C4-2B (cell line): ENCODE data around the gene HCFC1.

ENCODE experiments used
- CTCF ChIP-seq: fragments of 450-650 bp; conservative IDR thresholded peaks from 2 replicates; pipeline ENCODE4 v1.5.1; 2017; ENCODE audit warnings: mild to moderate bottlenecking
- ZFX ChIP-seq: fragments of 450-650 bp; IDR thresholded peaks from 2 replicates; pipeline ENCODE4 v1.6.1; 2017

DNA sequence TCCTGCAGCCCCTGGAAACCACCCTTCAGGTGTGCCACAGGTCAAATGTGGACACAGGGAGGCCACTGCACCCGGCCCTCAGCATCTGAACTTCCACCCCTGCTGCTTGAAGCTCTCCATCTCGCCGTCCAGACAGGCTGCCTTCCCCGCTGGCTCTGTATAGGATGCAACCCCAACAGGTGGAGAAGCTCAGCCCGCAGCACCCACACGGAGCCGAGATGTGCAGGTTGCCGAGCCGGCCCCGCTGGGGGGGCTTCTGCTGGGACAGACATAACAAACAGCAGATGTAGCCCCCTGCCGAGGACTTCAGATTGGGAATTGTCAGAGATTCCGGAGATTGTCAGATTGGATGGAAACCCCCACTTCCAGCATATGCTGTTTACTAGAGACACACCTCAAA is 21.5 kb upstream of the HCFC1 start:
- TF ChIP-seq CTCF, result no peak
- no peak for TF ChIP-seq ZFX
